Measurements from ENCODE around the gene COL6A3. TPM values are rescaled to one million over a fixed set of nuclear protein-coding genes. Genes with fewer than 3 reads are reported as not detected.

Gene COL6A3
- total RNA-seq, 4 donors from 2014 or later = 432 to 983 (median 750) TPM

DNA sequence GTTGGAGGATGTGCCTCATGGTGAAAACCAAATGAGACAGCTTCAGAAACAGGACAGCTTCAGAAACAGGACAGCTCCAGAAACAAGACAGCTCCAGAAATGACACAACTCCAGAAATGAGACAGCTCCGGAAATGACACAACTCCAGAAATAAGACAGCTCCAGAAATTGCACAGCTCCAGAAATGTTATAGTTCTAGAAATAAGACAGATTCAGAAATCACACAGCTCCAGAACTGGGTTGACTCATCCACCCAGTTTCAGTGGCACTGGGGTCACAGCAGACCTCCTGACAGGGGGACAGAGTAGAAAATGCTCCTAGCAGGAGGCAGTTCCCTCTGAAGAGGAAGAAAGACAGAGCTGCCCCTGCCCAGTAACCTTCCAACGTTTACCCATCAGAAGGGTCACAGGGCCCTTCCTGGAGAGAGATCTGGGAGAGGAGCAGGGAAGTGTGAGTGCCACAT, 26.9 kb upstream of the COL6A3 start:
- TF ChIP-seq, protein P1, sequence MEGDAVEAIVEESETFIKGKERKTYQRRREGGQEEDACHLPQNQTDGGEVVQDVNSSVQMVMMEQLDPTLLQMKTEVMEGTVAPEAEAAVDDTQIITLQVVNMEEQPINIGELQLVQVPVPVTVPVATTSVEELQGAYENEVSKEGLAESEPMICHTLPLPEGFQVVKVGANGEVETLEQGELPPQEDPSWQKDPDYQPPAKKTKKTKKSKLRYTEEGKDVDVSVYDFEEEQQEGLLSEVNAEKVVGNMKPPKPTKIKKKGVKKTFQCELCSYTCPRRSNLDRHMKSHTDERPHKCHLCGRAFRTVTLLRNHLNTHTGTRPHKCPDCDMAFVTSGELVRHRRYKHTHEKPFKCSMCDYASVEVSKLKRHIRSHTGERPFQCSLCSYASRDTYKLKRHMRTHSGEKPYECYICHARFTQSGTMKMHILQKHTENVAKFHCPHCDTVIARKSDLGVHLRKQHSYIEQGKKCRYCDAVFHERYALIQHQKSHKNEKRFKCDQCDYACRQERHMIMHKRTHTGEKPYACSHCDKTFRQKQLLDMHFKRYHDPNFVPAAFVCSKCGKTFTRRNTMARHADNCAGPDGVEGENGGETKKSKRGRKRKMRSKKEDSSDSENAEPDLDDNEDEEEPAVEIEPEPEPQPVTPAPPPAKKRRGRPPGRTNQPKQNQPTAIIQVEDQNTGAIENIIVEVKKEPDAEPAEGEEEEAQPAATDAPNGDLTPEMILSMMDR (IDR thresholded peaks at IDR 0.05; ENCODE audit: low read depth) = no peak

DNA sequence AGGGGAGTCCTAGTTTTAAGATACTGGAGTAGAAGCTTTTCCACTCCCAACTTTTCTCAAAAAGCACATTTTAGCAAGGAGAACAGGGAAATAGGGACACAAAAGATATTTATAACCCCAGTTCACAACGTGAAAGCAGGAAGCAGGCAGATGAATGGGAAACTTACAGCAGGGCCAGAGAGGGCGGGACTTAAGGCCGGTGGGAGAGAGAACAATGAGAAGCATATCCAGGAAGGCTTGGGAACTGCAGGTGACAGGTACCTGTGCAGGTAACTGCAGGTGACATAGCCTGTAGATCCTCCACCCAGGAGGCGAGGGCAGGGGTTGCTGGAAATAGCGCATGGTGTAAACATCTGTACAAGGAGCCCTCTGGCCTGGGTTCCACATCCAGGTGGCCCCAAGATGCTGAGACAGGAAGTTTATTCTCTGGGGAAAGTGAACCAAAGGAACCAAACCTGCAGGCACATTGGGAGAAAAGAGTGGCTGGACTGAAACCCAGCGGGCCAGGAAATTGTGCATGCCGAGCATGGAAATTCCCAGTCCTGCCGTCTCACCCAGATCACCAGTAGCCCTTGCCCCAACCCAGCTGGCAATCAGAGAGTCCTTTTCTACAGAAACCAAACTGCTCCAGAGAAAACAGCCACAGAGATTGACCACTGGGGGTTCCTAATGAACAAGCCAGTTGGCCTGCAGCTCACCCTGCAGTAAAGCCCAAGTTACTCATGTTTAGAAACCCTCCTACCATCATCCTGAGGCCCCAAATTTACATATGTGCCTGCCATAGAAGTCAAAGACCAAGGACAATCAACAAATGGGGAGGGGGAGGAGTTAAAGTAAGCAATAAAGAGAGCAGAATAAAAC, 24.3 kb upstream of the COL6A3 start:
- TF ChIP-seq, protein P1 (IDR thresholded peaks at IDR 0.05; ENCODE audit: low read depth) = no peak

DNA sequence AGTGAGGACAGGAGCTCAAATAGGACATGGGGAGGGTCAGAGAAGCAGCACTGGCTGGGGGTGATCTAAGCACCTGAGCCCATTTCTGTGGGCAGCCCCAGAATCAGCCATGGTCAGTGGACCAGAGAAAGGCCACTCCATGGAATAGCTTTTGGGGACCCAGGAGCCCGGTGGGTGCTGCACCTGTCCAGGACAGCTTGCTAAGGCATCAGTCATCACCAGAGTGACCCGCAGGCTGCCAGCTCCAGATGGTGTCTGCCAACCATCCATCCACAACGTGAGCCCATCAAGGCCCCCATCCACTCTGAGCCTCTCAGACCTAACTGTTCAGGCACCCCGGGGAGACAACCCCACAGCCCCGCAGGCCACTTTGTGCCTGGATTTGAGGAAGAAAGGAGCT, 23.6 kb upstream of the COL6A3 start:
- TF ChIP-seq, protein P1 (IDR thresholded peaks at IDR 0.05; ENCODE audit: low read depth) = no peak

DNA sequence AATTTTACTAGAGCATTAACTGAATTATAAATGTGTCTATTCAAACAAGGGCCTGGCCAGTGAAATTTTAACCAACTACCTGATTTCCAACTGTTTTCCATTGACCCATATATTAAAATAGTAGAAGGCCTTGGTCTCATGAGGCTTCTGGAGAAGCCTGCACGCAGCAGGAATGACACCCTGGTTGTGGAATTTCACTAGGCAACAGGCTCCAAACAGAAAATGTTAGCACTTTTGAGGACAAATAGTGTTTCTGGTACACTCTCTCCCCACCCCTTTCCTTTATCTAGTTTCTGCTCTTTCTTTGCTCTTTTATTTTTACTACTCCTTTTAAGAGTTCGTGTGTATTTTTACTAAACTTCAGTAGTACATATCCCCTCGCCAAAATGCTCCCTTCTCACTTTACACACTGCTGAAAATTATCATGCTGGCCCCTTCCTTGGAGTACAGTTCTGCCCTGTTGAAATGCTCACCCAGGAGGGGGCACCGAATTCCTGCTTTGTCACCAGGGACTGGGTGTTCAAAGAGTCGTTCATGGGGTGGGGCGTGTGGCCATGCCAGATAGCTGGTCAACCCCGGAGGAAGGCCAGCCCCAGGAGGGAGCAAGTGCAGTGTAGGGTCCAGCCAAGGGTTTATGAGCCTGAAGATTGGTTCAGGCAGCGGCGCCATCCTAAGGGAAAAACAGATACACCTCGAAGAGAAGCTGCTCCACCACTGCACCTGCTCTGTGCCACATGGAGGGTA, 22.1 kb upstream of the COL6A3 start:
- TF ChIP-seq, protein P1 (IDR thresholded peaks at IDR 0.05; ENCODE audit: low read depth) = no peak

DNA sequence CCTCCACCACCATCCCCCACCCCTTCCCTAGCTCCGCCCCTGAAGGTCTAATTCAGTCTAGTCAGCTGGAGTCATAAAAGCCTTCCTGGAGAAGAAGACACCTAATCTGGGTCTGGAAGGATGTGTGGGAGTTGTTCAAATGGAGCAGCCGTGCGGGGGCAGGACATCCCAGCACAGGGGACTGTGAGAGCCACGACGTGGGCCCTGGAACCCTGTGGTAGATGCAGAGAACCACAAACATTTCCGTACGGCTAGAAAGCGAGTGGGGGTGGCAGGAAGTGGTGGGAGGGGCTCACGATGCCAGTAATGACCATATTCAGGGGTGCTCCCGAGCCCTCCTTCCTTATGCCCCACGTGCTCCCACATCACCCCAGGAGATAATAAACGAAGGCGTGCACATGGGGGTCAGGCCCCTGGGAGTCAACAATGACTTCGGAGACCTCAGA, 20.9 kb upstream of the COL6A3 start:
- TF ChIP-seq, protein P1 (IDR thresholded peaks at IDR 0.05; ENCODE audit: low read depth) = no peak

DNA sequence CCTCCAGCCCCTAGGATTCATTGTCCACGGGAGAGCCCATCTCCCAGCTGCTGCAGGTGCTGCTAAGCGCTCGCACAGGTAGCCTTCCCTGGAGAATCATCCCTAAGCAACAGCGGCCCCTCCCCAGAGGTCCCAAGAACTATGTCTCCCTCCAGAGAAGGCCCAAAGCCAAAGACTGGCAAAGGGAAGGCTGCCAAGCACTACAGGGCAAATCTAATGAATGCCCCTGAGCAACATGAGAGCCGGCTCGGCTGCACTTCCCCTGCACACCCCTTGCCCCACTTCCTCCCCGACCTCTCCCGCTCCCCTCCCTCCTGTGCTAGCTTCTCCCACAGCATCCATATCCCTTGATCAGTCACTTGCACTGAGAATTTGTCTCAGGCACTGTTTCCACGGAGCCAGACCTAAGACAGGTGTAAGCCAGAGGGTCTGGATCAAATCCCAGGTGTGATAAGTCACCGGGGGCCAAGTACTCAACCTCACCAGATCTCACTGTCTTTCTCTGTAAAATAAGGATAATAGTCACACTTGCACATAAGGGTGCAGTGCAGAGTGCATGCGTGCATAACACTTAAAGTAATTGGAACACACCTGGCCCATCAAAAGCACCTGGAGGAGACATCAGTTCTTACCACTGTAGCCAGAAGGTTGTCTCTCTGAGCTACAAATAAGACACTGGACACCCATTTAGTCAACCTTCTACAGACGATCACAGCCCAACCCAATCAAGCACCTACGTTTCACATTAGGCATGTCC, 20.1 kb upstream of the COL6A3 start:
- TF ChIP-seq, protein P1 (IDR thresholded peaks at IDR 0.05; ENCODE audit: low read depth) = no peak

Data from subcutaneous adipose tissue (tissue), 4 donors.